ENCODE measurements around the gene CNTN4. TPM values are rescaled to one million over a fixed set of nuclear protein-coding genes. Genes with fewer than 3 reads are reported as not detected.

CNTN4 gene
- polyA plus RNA-seq, 1 donor (not counting 4 experiments of a cell fraction or from before 2014, with no cell fraction given): not detected

DNA sequence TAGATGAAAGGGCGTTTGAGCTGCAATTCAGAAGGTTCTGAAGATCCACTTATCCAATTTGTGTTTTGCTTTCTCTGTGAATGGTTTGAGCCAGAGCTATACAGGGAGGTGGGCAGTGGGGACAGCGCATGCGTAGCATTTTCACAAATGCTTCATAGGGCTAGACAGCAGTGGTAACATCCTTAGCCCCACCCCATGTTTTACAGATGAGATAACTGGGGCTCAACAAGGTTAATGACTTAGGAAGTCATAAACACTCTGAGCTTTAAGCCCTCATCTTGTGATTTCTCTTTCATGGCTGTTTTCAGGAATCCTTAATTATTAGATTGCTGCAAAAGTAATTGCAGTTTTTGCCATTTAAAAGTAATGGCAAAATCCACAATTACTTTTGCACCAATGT, 602.8 kb downstream of the CNTN4 start:
- DNase-seq (ENCODE audit: low read depth, low spot score): no peak
- no peak overlapping the region for H3K9ac ChIP-seq (ENCODE audit: control insufficient read depth, extremely low read depth, insufficient read depth, low read length)
- no peaks in the 10 kb centered on the region for H3K9me3 ChIP-seq (ENCODE audit: control insufficient read depth, low read depth, low read length)
- H3K27me3 ChIP-seq (ENCODE audit: control insufficient read depth, extremely low read depth, insufficient read depth, low read length): no peaks in the 10 kb centered on the region
- no peaks in the 10 kb centered on the region for H3K79me2 ChIP-seq (ENCODE audit: control insufficient read depth, insufficient read depth, low read length)
- H3K4me2 ChIP-seq (ENCODE audit: control insufficient read depth, extremely low read depth, insufficient read depth, low read depth, low read length): no peak overlapping the region
- H3K27ac ChIP-seq (ENCODE audit: control insufficient read depth, insufficient read depth, low read length): no peak overlapping the region
- FAIRE-seq: no peak
- H3K4me3 ChIP-seq (ENCODE audit: control insufficient read depth in 2 of 3, extremely low read depth in 1 of 3, insufficient read depth in 2 of 3, low read depth in 1 of 3, low read length in 3 of 3): no peak overlapping the region
- no peaks in the 10 kb centered on the region for H4K20me1 ChIP-seq (ENCODE audit: control insufficient read depth, extremely low read depth, insufficient read depth, low read length)
- TF ChIP-seq, protein P1, sequence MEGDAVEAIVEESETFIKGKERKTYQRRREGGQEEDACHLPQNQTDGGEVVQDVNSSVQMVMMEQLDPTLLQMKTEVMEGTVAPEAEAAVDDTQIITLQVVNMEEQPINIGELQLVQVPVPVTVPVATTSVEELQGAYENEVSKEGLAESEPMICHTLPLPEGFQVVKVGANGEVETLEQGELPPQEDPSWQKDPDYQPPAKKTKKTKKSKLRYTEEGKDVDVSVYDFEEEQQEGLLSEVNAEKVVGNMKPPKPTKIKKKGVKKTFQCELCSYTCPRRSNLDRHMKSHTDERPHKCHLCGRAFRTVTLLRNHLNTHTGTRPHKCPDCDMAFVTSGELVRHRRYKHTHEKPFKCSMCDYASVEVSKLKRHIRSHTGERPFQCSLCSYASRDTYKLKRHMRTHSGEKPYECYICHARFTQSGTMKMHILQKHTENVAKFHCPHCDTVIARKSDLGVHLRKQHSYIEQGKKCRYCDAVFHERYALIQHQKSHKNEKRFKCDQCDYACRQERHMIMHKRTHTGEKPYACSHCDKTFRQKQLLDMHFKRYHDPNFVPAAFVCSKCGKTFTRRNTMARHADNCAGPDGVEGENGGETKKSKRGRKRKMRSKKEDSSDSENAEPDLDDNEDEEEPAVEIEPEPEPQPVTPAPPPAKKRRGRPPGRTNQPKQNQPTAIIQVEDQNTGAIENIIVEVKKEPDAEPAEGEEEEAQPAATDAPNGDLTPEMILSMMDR (optimal IDR thresholded peaks at IDR 0.05 in 1 of 3, IDR thresholded peaks at IDR 0.05 in 1 of 3, conservative IDR thresholded peaks at IDR 0.05 in 1 of 3; ENCODE audit: extremely low read depth in 1 of 3, insufficient read depth in 2 of 3, low read length in 3 of 3): no peak
- no peak for TF ChIP-seq EZH2 (IDR thresholded peaks at IDR 0.05; ENCODE audit: low read length)
- no peaks in the 10 kb centered on the region for H3K9me1 ChIP-seq (ENCODE audit: control insufficient read depth, extremely low read depth, insufficient read depth, low read length)
- H3K36me3 ChIP-seq (ENCODE audit: control insufficient read depth in 2 of 2, extremely low read depth in 1 of 2, insufficient read depth in 2 of 2, low read length in 2 of 2): no peaks in the 10 kb centered on the region
- H2AFZ ChIP-seq (ENCODE audit: control insufficient read depth, low read length): no peak overlapping the region
- dilution Hi-C loops (cut with MboI; ENCODE audit: extremely low pct_ligation_motif_present, low sequenced_read_pairs): no loop called here
- H3K4me1 ChIP-seq (ENCODE audit: control insufficient read depth, extremely low read depth, insufficient read depth, low read length): no peaks in the 10 kb centered on the region

DNA sequence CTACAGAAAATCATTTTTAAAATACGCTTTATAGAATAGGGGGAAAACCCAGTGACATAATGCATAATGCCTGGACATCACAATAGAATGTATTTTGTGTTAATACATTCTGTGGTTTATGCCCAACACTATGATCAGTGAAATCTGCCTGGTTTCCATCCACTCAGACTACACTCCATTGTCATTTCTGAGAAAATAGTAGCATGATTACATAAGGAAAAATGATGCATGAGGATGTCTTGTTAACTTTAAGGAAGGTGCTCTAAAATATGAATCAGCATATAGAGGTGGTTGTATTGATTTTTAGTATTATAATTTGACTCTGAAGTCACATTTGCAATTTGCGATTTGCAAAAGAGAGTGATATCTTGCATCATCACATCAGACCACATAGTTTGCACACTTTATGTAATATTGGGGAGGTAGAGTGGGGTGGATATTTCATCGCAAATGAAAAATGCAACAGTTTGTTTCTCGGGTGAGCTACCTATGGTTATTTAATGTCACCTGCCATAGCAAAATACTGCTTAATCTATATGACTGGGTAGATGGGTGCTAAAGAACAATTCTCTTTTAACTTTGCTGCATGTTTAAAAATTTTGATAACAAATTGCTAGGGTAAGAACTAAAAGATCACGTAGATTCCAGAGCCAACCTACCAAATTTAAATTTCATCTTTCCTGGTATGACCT, 607.6 kb downstream of the CNTN4 start:
- Histone ChIP-seq H3K4me2 (ENCODE audit: control insufficient read depth, extremely low read depth, insufficient read depth, low read depth, low read length) (no peak overlapping the region), H3K4me3 (ENCODE audit: control insufficient read depth in 2 of 3, extremely low read depth in 1 of 3, insufficient read depth in 2 of 3, low read depth in 1 of 3, low read length in 3 of 3) (no peak overlapping the region), H3K9me1 (ENCODE audit: control insufficient read depth, extremely low read depth, insufficient read depth, low read length) (no peaks in the 10 kb centered on the region), H4K20me1 (ENCODE audit: control insufficient read depth, extremely low read depth, insufficient read depth, low read length) (no peaks in the 10 kb centered on the region), H3K9ac (ENCODE audit: control insufficient read depth, extremely low read depth, insufficient read depth, low read length) (no peak overlapping the region), H2AFZ (ENCODE audit: control insufficient read depth, low read length) (no peak overlapping the region), H3K27me3 (ENCODE audit: control insufficient read depth, extremely low read depth, insufficient read depth, low read length) (no peaks in the 10 kb centered on the region), H3K9me3 (ENCODE audit: control insufficient read depth, low read depth, low read length) (no peaks in the 10 kb centered on the region), H3K27ac (ENCODE audit: control insufficient read depth, insufficient read depth, low read length) (no peak overlapping the region), H3K36me3 (ENCODE audit: control insufficient read depth in 2 of 2, extremely low read depth in 1 of 2, insufficient read depth in 2 of 2, low read length in 2 of 2) (no peaks in the 10 kb centered on the region), H3K4me1 (ENCODE audit: control insufficient read depth, extremely low read depth, insufficient read depth, low read length) (no peaks in the 10 kb centered on the region), H3K79me2 (ENCODE audit: control insufficient read depth, insufficient read depth, low read length) (no peaks in the 10 kb centered on the region)
- no peak for TF ChIP-seq EZH2 (IDR thresholded peaks at IDR 0.05; ENCODE audit: low read length)
- TF ChIP-seq, protein P1 (optimal IDR thresholded peaks at IDR 0.05 in 1 of 3, IDR thresholded peaks at IDR 0.05 in 1 of 3, conservative IDR thresholded peaks at IDR 0.05 in 1 of 3; ENCODE audit: extremely low read depth in 1 of 3, insufficient read depth in 2 of 3, low read length in 3 of 3): no peak
- FAIRE-seq (no peak), DNase-seq (ENCODE audit: low read depth, low spot score) (no peak)
- dilution Hi-C loops (cut with MboI; ENCODE audit: extremely low pct_ligation_motif_present, low sequenced_read_pairs): no loop called here

Data from keratinocyte (primary cell).